ENCODE measurements around the gene ZCCHC4.

DNA sequence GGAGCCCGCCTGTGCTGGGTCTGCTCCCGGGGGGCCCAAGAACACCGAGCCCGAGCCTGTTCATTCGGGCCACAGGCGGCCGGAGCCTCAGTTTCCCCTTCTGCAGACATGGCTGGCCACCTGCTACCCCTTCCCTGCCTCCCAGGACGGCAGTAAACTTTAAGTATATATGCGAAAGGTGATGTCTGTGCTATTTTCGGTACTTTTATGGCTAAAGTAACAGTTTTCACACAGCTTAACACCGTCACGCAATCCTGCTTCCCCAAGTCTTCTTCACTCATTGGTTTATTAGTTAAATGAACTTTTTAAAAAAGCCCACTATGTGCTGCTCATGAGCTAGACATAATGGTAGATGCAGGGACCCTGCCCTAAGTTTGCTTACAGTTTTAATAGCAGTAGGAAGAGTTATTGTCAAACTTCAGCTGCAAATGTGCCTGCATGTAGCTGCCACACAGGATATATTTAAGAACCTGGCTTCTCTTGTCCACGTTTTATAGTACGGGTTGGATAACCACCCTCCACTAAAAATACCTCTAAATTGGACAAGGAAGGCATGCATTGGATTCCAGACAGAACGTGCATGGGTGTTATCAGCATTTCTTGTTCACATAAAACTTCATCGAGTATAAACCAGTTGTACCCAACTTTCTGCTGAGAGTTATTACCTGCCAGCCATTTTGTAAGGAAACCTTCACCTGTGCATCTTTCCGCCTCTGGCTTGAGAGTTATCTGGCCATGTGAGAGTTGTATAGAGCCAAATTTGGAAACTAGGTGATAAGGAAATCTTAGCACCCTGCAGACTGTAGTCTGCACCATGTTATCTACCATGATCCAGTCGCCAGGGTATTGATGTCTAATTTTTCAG, 65.2 kb downstream of the ZCCHC4 start:
- TF ChIP-seq POLR2A (IDR thresholded peaks at IDR 0.05), result no peak
- TF ChIP-seq, protein P1, sequence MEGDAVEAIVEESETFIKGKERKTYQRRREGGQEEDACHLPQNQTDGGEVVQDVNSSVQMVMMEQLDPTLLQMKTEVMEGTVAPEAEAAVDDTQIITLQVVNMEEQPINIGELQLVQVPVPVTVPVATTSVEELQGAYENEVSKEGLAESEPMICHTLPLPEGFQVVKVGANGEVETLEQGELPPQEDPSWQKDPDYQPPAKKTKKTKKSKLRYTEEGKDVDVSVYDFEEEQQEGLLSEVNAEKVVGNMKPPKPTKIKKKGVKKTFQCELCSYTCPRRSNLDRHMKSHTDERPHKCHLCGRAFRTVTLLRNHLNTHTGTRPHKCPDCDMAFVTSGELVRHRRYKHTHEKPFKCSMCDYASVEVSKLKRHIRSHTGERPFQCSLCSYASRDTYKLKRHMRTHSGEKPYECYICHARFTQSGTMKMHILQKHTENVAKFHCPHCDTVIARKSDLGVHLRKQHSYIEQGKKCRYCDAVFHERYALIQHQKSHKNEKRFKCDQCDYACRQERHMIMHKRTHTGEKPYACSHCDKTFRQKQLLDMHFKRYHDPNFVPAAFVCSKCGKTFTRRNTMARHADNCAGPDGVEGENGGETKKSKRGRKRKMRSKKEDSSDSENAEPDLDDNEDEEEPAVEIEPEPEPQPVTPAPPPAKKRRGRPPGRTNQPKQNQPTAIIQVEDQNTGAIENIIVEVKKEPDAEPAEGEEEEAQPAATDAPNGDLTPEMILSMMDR (IDR thresholded peaks at IDR 0.05), result no peak

Measured in esophagus squamous epithelium (tissue), 4 donors.